CD4-positive, alpha-beta T cell treated with Interleukin-10 for 1 hour (primary cell): ENCODE results near the gene SLC36A1.

Experiments
- DNase-seq: peaks from one replicate; pipeline ENCODE4 v3.0.0-alpha.2; 2020

SLC36A1 gene

GRCh38 chr5:151541571-151541970 lies 94.2 kb downstream of the SLC36A1 start:
- no peak for DNase-seq
